ENCODE results near the gene NTSR1.

GRCh38 chr20:62799873-62800272, 91.2 kb downstream of the NTSR1 start:
- TF ChIP-seq CTCF (conservative IDR thresholded peaks at IDR 0.05; ENCODE audit: low read length) (no peak), EZH2phosphoT487 (IDR thresholded peaks at IDR 0.05; ENCODE audit: borderline replicate concordance) (no peak)

Measured in Loucy (cell line).